Osteoblast (primary cell): ENCODE measurements around the gene CLINT1. TPM values are rescaled to one million over a fixed set of nuclear protein-coding genes. Genes with fewer than 3 reads are reported as not detected.
"Not testable (repeated sequence)": the region's sequence is repeated elsewhere in the genome, so short reads cannot be mapped to it uniquely, and the experiment has no call there.

Experiments
- DNase-seq: peaks from one replicate; pipeline ENCODE4 v3.0.0; 2011; ENCODE audit warnings: low spot score, mixed read lengths; ENCODE audit not compliant: insufficient read length; ENCODE audit errors: missing footprints
- H2AFZ ChIP-seq: 2 replicates; pipeline ENCODE4 v1.6.0; 2011; ENCODE audit warnings: mild to moderate bottlenecking, low read length
- H3K27ac ChIP-seq: 2 replicates; pipeline ENCODE4 v1.5.1; 2011; ENCODE audit warnings: mild to moderate bottlenecking, low read depth, low read length, moderate library complexity
- H3K27me3 ChIP-seq: 2 replicates; pipeline ENCODE4 v1.6.0; 2012; ENCODE audit warnings: mild to moderate bottlenecking, control low read depth, inconsistent platforms, low read length, moderate library complexity; ENCODE audit not compliant: insufficient read depth
- H3K36me3 ChIP-seq: 2 replicates; pipeline ENCODE4 v1.5.1; 2011; ENCODE audit warnings: mild to moderate bottlenecking, low read length, control low read depth, moderate library complexity; ENCODE audit not compliant: insufficient read depth
- H3K4me1 ChIP-seq: 2 replicates; pipeline ENCODE4 v1.5.1; 2011; ENCODE audit warnings: mild to moderate bottlenecking, low read length, control low read depth, moderate library complexity; ENCODE audit not compliant: insufficient read depth
- H3K4me2 ChIP-seq: 2 replicates; pipeline ENCODE4 v1.6.0; 2011; ENCODE audit warnings: mild to moderate bottlenecking, low read length; ENCODE audit not compliant: insufficient read depth
- H3K4me3 ChIP-seq: fragments of 200-600 bp; sonication (generic); 3 replicates; pipeline ENCODE4 v1.5.1; 2012; ENCODE audit warnings: mild to moderate bottlenecking, low read length, inconsistent platforms; ENCODE audit not compliant: insufficient read depth
- H3K79me2 ChIP-seq: 2 replicates; pipeline ENCODE4 v1.6.0; 2012; ENCODE audit warnings: mild to moderate bottlenecking, low read length, control low read depth, inconsistent platforms; ENCODE audit not compliant: insufficient read depth
- H3K9me3 ChIP-seq: 2 replicates; pipeline ENCODE4 v1.5.1; 2011; ENCODE audit warnings: low read depth, low read length, control low read depth
- H4K20me1 ChIP-seq: 2 replicates; pipeline ENCODE4 v1.6.0; 2012; ENCODE audit warnings: mild to moderate bottlenecking, low read length, control low read depth; ENCODE audit not compliant: insufficient read depth
- CTCF ChIP-seq: IDR thresholded peaks from 2 replicates; pipeline ENCODE4 v1.5.1; 2011; ENCODE audit warnings: mild to moderate bottlenecking, low read depth, low read length, moderate library complexity; ENCODE audit errors: extremely low read depth
- total RNA-seq: library from RNA; depleted of rRNA; stranded (reverse); fragments of >200 nt; gene quantifications from 2 replicates; pipeline ENCODE4 v1.2.3, GENCODE V29; 2012

The CLINT1 gene
- total RNA-seq, 1 donor, result 85.4 TPM

- Histone ChIP-seq H3K4me1 (no peaks in the 10 kb centered on the region), H3K79me2 (no peaks in the 10 kb centered on the region), H4K20me1 (no peaks in the 10 kb centered on the region), H3K9me3 (no peaks in the 10 kb centered on the region), H3K4me3 (no peak overlapping the region), H3K36me3 (no peaks in the 10 kb centered on the region), H3K27me3 (no peaks in the 10 kb centered on the region), H3K27ac (no peak overlapping the region), H3K4me2 (no peak overlapping the region), H2AFZ (no peak overlapping the region)
- no peak for TF ChIP-seq CTCF
- no peak for DNase-seq
Observed at GRCh38 chr5:157890836-157891597, 32.1 kb upstream of the CLINT1 start.

GRCh38 chr5:157888814-157889532 is 30.0 kb upstream of the CLINT1 start:
- no peaks in the 10 kb centered on the region for H3K36me3 ChIP-seq
- no peaks in the 10 kb centered on the region for H4K20me1 ChIP-seq
- DNase-seq, result no peak
- H3K27ac ChIP-seq, result no peak overlapping the region
- no peak overlapping the region for H2AFZ ChIP-seq
- TF ChIP-seq CTCF, result no peak
- no peaks in the 10 kb centered on the region for H3K4me1 ChIP-seq
- H3K9me3 ChIP-seq, result no peaks in the 10 kb centered on the region
- no peak overlapping the region for H3K4me2 ChIP-seq
- H3K27me3 ChIP-seq, result no peaks in the 10 kb centered on the region
- no peaks in the 10 kb centered on the region for H3K79me2 ChIP-seq
- H3K4me3 ChIP-seq, result no peak overlapping the region

GRCh38 chr5:157886796-157887380 is 27.9 kb upstream of the CLINT1 start:
- Histone ChIP-seq H3K79me2 (no peaks in the 10 kb centered on the region), H3K27me3 (no peaks in the 10 kb centered on the region), H3K36me3 (no peaks in the 10 kb centered on the region), H3K4me2 (no peak overlapping the region), H3K9me3 (no peaks in the 10 kb centered on the region), H3K4me1 (no peaks in the 10 kb centered on the region), H2AFZ (no peak overlapping the region), H4K20me1 (no peaks in the 10 kb centered on the region), H3K27ac (no peak overlapping the region), H3K4me3 (no peak overlapping the region)
- TF ChIP-seq CTCF, result no peak
- DNase-seq, result no peak

- H3K79me2 ChIP-seq, H3K9me3 ChIP-seq, H3K27me3 ChIP-seq, H3K4me3 ChIP-seq, H3K4me2 ChIP-seq, H3K27ac ChIP-seq, H3K4me1 ChIP-seq, H2AFZ ChIP-seq, DNase-seq, H3K36me3 ChIP-seq, H4K20me1 ChIP-seq: not testable (repeated sequence)
Observed at GRCh38 chr5:157885051-157885450, 26.1 kb upstream of the CLINT1 start.

GRCh38 chr5:157881498-157881897 is 22.6 kb upstream of the CLINT1 start:
- H4K20me1 ChIP-seq, H3K4me1 ChIP-seq, H3K27ac ChIP-seq, H3K4me2 ChIP-seq, H3K27me3 ChIP-seq, DNase-seq, H3K9me3 ChIP-seq, H2AFZ ChIP-seq, H3K79me2 ChIP-seq, H3K36me3 ChIP-seq, H3K4me3 ChIP-seq: not testable (repeated sequence)
